ENCODE results near the gene DHRS13.

DNA sequence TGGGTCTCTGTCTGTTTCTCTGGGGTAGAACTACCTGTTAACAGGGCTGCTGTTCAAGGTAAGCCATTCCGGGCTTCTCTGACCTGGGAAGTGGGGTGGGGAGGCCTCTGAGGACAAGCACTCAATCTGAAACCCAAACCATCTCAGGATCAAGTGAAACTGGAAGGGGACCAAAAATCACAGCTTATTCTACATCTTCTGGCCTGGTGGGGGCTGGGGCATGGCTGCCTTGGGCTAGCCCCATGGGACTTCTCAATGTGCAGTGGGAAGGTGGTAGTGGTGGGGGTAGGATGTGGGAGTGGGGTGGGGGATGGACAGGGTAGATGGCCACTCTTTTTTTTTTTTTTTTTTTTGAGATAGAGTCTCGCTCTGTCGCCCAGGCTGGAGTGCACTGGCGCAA lies 10.9 kb downstream of the DHRS13 start:
- TF ChIP-seq CTCF (IDR thresholded peaks at IDR 0.05) (no peak), POLR2AphosphoS5 (IDR thresholded peaks at IDR 0.05) (no peak), POLR2A (IDR thresholded peaks at IDR 0.05) (no peak)
